COLO668 (cell line): ENCODE measurements around the gene SEMA5A.

ENCODE experiments used
- DNase-seq: peaks from one replicate; lab custom pipeline; 2025; ENCODE audit not compliant: unreplicated experiment; lab: John Stamatoyannopoulos, UW

SEMA5A gene

GRCh38 chr5:9483243-9483642, 62.6 kb downstream of the SEMA5A start:
- DNase-seq, result no peak

GRCh38 chr5:9482381-9482780, 63.5 kb downstream of the SEMA5A start:
- DNase-seq, result no peak

- DNase-seq, result no peak
Measured at GRCh38 chr5:9480499-9480898, 65.4 kb downstream of the SEMA5A start.

GRCh38 chr5:9479990-9480389, 65.9 kb downstream of the SEMA5A start:
- no peak for DNase-seq

GRCh38 chr5:9479361-9479760, 66.5 kb downstream of the SEMA5A start:
- DNase-seq, result no peak

- DNase-seq, result no peak
Measured at GRCh38 chr5:9477537-9477936, 68.3 kb downstream of the SEMA5A start.

- no peak for DNase-seq
Measured at GRCh38 chr5:9474219-9475002, 71.5 kb downstream of the SEMA5A start.

GRCh38 chr5:9473624-9474023, 72.3 kb downstream of the SEMA5A start:
- no peak for DNase-seq

- no peak for DNase-seq
Measured at GRCh38 chr5:9470410-9470809, 75.5 kb downstream of the SEMA5A start.

GRCh38 chr5:9468060-9468388, 77.9 kb downstream of the SEMA5A start:
- no peak for DNase-seq

- DNase-seq, result no peak
Measured at GRCh38 chr5:9467199-9468059, 78.4 kb downstream of the SEMA5A start.

GRCh38 chr5:9466697-9467096, 79.2 kb downstream of the SEMA5A start:
- DNase-seq, result no peak

- DNase-seq, result no peak
Measured at GRCh38 chr5:9464478-9464877, 81.4 kb downstream of the SEMA5A start.

- no peak for DNase-seq
Measured at GRCh38 chr5:9462109-9462508, 83.8 kb downstream of the SEMA5A start.

- no peak for DNase-seq
Measured at GRCh38 chr5:9460885-9461645, 84.8 kb downstream of the SEMA5A start.

GRCh38 chr5:9456435-9457042, 89.3 kb downstream of the SEMA5A start:
- no peak for DNase-seq

GRCh38 chr5:9455826-9456434, 89.9 kb downstream of the SEMA5A start:
- no peak for DNase-seq

- DNase-seq, result no peak
Measured at GRCh38 chr5:9454491-9454890, 91.4 kb downstream of the SEMA5A start.

- no peak for DNase-seq
Measured at GRCh38 chr5:9454012-9454481, 91.8 kb downstream of the SEMA5A start.

- DNase-seq, result no peak
Measured at GRCh38 chr5:9453480-9454011, 92.3 kb downstream of the SEMA5A start.
